Epithelial cell of esophagus (primary cell): ENCODE results near the gene F12.

Experiments
- DNase-seq: peaks from one replicate; pipeline ENCODE4 v3.0.0; 2010; ENCODE audit warnings: low read depth
- H3K4me3 ChIP-seq: 2 replicates; pipeline ENCODE4 v1.5.1; 2011; ENCODE audit warnings: mild to moderate bottlenecking, low read length, control low read depth
- TF ChIP-seq, protein P1 (sequence below): IDR thresholded peaks from 2 replicates; pipeline ENCODE4 v1.5.1; 2011; ENCODE audit warnings: low read depth, mild to moderate bottlenecking, low read length, control low read depth, inconsistent platforms; ENCODE audit not compliant: insufficient read depth; ENCODE audit errors: missing control alignments

The F12 gene

DNA sequence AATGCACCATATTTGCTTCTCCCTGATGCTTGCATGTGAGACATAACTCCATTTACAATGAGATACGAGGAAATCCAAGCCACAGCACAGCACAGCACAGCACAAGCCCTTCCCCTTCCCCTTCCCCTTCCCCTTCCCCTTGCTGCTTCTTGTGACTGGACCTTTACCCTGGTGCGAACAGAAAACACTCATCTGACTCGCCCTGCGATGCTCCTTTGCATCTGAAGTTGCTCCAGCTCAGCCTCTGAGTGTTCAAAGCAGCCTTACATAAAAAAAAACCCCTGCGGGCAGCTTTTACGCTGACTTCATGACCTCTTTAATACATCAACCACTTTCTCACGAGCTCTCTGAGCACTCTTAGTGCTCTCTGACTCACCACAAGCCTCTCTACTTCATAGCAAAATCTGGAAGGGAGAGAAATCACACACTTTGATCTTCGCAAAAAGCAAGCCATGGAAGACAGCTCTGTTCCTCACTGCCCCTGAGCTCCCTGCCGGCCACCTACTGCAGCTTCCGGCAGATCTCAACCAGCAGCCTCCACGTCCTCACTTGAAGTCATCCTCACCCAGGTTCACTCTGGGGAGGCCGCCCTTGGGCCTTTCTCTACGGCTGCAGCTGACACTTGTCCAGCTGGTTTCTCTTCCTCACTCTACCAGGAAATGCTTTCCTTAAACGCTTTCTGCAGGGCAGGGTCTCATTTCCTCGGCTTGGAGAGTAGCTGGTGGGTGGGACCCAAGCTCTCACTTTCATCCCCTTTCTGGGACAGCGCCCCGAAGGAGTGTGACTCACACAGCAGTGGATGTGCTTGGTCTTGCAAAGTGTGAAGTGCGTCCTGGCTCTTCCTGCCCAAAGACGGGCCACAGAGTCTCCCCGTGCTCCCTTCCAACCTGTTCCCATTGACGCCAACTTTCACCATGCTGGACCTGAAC is 19.9 kb downstream of the F12 start:
- no peak overlapping the region for H3K4me3 ChIP-seq
- TF ChIP-seq, protein P1, sequence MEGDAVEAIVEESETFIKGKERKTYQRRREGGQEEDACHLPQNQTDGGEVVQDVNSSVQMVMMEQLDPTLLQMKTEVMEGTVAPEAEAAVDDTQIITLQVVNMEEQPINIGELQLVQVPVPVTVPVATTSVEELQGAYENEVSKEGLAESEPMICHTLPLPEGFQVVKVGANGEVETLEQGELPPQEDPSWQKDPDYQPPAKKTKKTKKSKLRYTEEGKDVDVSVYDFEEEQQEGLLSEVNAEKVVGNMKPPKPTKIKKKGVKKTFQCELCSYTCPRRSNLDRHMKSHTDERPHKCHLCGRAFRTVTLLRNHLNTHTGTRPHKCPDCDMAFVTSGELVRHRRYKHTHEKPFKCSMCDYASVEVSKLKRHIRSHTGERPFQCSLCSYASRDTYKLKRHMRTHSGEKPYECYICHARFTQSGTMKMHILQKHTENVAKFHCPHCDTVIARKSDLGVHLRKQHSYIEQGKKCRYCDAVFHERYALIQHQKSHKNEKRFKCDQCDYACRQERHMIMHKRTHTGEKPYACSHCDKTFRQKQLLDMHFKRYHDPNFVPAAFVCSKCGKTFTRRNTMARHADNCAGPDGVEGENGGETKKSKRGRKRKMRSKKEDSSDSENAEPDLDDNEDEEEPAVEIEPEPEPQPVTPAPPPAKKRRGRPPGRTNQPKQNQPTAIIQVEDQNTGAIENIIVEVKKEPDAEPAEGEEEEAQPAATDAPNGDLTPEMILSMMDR, result no peak
- peak; percentile 96 for DNase-seq

DNA sequence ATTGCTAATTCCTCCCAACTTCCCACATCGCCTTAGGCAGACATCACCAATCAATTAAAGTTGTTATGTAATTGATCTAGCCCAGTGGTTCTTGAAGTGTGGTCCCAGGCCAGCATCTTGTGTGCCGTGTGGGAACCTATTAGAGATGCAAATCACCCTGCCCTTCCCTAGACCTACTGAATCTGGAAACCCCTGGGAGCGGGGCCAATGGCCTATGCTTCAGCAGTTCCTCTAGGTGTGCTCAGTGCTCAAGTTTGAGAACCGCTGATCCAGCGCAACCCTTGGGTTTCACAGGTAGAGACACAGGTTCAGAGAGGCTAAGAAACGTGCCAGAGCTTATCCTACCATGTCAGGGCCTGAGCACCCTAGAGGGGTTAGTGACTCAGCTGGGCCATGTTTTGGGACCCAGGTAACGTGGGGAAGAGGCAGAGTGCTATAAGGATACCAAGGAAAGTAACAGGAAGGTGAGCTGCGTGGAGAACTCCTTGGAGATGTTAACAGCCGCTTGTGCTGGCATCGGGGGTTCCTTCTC is 20.8 kb downstream of the F12 start:
- TF ChIP-seq, protein P1, result no peak
- peak; percentile 91 for DNase-seq
- no peak overlapping the region for H3K4me3 ChIP-seq

DNA sequence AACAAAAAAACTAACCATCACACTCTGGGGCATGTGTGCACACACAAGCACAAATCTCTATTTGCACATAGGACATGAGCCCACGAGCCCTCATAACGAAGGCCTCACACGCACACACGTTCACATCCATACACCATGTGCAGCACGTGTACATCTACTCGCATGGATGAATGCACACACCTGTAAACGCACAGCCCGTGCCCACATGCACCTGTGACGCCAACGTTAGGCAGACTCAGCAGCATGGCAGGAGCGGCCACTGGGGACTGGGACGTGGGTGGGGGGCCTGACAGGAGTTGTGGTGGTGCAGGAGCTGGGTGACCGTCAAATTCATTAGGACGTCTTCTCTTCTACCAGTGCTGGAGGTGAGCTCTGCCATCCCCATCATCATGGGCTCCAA is 22.0 kb downstream of the F12 start:
- TF ChIP-seq, protein P1, result no peak
- no peak for DNase-seq

DNA sequence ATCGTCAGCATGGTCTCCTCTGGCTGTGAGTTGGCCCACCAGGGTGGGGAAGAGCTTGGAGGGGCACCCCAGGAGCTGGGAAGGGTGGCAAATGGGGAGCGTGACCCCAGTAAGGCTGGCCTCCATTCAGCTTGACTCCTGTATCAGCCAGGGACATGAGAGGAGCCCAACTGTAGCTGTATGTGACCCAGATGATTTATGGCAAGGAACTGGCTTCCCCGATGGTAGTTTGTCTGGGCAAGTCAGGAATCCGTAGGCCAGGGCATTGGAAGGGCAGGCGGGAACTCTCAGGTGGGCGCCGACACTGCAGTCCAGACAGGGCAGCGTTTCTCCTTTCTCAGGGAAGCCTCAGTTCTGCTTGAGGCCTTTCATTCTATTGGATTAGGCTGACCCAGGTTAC is 22.8 kb downstream of the F12 start:
- TF ChIP-seq, protein P1, result no peak
- DNase-seq, result no peak
- H3K4me3 ChIP-seq, result no peak overlapping the region

More for the DNA sequence above, 22.0 kb downstream of the F12 start:
- no peak overlapping the region for H3K4me3 ChIP-seq

DNA sequence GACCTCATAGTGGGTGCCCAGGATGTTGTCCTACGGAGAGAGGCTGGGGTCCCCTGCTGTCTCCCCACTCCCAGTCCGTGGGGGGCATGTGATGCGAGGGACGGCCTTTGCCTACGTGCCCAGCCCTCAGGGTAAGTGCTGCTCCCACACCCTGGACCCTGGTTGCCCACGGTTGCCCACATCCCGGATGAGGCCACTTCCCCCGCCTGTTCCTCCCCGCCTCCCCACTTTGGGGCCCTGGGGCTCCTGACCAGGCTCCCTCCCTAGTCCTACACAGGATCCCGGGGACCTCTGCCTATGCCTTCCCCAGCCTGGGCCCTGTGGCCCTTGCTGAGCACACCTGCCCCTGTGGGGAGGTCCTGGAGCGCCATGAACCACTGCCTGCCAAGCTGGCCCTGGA is 23.6 kb downstream of the F12 start:
- TF ChIP-seq, protein P1, result no peak
- H3K4me3 ChIP-seq, result no peak overlapping the region

DNA sequence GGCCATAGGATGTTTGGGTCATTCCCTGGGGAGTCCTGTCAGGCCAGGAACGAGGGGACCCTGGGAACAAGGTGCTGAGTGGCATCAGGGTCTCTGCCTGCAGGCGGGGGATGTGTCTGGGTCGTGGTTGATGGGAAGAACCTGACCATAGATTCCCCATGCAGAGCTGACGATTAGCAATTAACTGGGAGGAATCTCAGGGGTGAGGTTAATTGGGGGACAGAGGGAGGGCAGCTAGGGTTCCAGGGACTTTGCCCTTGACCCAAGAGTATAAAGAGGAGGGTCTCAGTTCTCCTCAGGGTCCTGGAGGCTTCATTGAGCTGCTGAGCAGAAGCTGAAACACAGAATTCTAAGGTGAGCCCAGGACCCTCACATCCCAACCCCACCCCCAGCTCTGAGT is 25.2 kb downstream of the F12 start, which contains the start of gene SLC34A1:
SLC34A1 (plus strand) TSS at position 301 of the 400 bp plus-strand sequence. CDS start 1,308 bp downstream, outside the sequence.
- DNase-seq, result no peak
- TF ChIP-seq, protein P1, result no peak
- H3K4me3 ChIP-seq, result no peak within 1 kb of the TSS

More for the DNA sequence above, 23.6 kb downstream of the F12 start:
- DNase-seq, result no peak

DNA sequence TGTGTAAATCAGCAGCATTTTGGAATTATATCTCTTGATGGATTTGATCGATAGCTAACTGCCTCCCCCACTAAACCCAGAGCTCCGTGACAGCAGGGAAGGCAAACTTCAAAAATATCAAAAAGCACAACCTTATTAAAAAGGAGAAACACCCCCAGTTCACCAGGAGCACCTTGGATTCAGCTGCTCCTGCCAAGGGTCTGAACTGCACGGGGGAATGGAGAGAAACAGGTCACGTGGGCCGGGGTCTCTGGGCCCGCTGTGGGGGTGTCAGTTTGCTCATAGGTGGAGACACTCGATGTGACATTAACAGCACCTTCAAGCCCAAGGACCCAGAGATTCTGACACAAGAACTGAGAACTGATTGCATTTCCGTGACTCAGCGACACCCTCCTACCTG is 26.2 kb downstream of the F12 start:
- H3K4me3 ChIP-seq, result no peak overlapping the region
- TF ChIP-seq, protein P1, result no peak
- no peak for DNase-seq
